Right atrium auricular region (tissue), 2 donors: ENCODE results near the gene EDEM3. TPM values are rescaled to one million over a fixed set of nuclear protein-coding genes. Genes with fewer than 3 reads are reported as not detected.

Experiments
- DNase-seq: peaks from one replicate; pipeline ENCODE4 v3.0.0-alpha.2; 2019; ENCODE audit warnings: low spot score
- H3K27ac ChIP-seq, 2 donors: fragments of 200-600 bp; sonication (generic); 1 replicate in 1 of 2; 2 replicates in 1 of 2; pipeline ENCODE4 v1.5.1; 2016 to 2019
- H3K27me3 ChIP-seq, 2 donors: fragments of 200-600 bp; sonication (generic); one replicate each; pipeline versions ENCODE4 v1.5.1 to v1.6.0; 2017 to 2019
- H3K36me3 ChIP-seq: fragments of 200-600 bp; sonication (generic); one replicate; pipeline ENCODE4 v1.5.1; 2016
- H3K4me1 ChIP-seq, 2 donors: fragments of 200-600 bp; sonication (generic); one replicate each; pipeline versions ENCODE4 v1.5.1 to v1.6.0; 2017 to 2019
- H3K4me3 ChIP-seq, 2 donors: fragments of 200-600 bp; sonication (generic); 1 replicate in 1 of 2; 2 replicates in 1 of 2; pipeline ENCODE4 v1.5.1; 2017 to 2019; ENCODE audit warnings: mild to moderate bottlenecking in 1 of 2, moderate library complexity in 1 of 2
- H3K9me3 ChIP-seq, 2 donors: fragments of 200-600 bp; sonication (generic); one replicate each; pipeline ENCODE4 v1.5.1; 2019
- total RNA-seq, 2 donors: library from RNA; depleted of rRNA; stranded (reverse); fragments of >200 nt; gene quantifications; one replicate each; pipeline ENCODE4 v1.1.0, GENCODE V29; 2016
- TF ChIP-seq, protein P1 (sequence below), 2 donors: fragments of 200-600 bp; sonication (generic); IDR thresholded peaks; one replicate each; pipeline ENCODE4 v1.5.1; 2019; ENCODE audit warnings: antibody characterized with exemption in 2 of 2

The EDEM3 gene
- total RNA-seq, 2 donors from 2014 or later: 18.1 to 30.0 TPM

DNA sequence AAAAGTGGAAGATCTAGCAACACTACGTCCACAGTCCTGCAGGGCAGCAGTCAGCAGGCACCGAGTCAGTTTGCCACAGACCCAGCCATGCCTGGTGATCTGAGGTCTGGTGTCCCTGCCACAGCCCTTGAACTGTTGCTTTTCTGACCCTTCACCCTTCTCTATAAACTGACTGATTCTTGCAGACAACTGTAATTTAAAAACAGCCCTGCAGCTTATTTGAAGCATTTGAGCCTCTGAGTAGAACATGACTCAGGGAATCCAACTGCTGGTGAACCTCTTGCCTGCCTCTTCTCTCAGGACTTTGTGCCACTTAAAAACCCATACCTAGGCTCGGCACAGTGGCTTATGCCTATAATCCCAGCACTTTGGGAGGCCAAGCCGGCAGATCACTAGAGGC, 107.2 kb downstream of the EDEM3 start:
- no peaks in the 10 kb centered on the region for H3K27me3 ChIP-seq
- no peak for DNase-seq
- no peaks in the 10 kb centered on the region for H3K36me3 ChIP-seq
- TF ChIP-seq, protein P1, sequence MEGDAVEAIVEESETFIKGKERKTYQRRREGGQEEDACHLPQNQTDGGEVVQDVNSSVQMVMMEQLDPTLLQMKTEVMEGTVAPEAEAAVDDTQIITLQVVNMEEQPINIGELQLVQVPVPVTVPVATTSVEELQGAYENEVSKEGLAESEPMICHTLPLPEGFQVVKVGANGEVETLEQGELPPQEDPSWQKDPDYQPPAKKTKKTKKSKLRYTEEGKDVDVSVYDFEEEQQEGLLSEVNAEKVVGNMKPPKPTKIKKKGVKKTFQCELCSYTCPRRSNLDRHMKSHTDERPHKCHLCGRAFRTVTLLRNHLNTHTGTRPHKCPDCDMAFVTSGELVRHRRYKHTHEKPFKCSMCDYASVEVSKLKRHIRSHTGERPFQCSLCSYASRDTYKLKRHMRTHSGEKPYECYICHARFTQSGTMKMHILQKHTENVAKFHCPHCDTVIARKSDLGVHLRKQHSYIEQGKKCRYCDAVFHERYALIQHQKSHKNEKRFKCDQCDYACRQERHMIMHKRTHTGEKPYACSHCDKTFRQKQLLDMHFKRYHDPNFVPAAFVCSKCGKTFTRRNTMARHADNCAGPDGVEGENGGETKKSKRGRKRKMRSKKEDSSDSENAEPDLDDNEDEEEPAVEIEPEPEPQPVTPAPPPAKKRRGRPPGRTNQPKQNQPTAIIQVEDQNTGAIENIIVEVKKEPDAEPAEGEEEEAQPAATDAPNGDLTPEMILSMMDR (IDR thresholded peaks at IDR 0.05): no peak
- peaks cover 0 to 5% of the 10 kb centered on the region in 2 donors for H3K9me3 ChIP-seq
- H3K4me1 ChIP-seq: peaks cover 0 to 35% of the 10 kb centered on the region in 2 donors
- H3K4me3 ChIP-seq: no peak overlapping the region
- no peak overlapping the region for H3K27ac ChIP-seq

DNA sequence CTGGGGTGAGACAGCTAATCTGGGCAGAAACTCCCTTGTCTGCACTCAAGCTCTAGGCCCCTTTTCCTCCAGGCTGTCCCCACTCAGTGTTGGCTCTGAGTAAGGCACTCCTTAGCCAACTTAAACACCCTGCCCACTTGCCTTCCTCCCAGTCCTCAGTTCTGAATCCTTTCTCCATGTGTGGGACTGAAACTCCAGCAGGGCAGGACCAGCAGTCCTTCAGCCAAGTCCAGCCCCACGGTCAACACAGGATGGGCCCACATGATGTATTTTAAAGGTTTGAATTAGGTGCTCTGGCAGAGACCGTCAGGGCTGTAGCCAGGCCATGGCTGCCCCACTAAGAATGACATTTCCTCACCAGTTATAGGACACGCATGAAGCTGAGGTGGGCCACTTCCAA, 107.8 kb downstream of the EDEM3 start:
- peaks cover 0 to 35% of the 10 kb centered on the region in 2 donors for H3K4me1 ChIP-seq
- H3K36me3 ChIP-seq: no peaks in the 10 kb centered on the region
- no peak overlapping the region for H3K27ac ChIP-seq
- TF ChIP-seq, protein P1 (IDR thresholded peaks at IDR 0.05): no peak
- H3K27me3 ChIP-seq: no peaks in the 10 kb centered on the region
- DNase-seq: no peak
- H3K9me3 ChIP-seq: no peaks in the 10 kb centered on the region
- no peak overlapping the region for H3K4me3 ChIP-seq

DNA sequence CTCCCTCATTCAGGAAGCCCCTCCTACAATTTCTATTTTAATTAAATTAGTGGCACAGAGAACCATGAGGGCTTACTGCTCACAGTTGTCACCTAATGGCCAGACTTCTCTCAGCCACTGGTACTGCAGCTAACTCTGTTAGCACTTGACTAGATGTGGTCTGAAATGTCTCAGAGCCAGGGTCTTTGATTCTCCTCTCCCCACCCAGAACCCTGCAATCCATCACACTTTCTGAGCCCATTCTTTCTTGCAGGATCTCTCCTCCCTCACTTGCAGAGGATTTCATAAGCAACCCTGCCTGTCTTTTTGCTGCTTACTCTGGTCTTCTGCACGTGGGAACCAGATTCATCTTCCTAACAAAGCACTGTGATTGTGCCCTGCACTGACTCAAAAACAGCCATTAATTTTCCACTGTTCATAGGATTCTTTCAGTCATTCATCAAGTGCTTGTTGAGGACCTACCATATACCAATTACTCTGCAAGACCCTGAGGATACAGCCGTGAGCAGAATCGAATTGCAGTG, 108.4 kb downstream of the EDEM3 start:
- Histone ChIP-seq H3K4me1 (peaks cover 0 to 35% of the 10 kb centered on the region in 2 donors), H3K9me3 (no peaks in the 10 kb centered on the region), H3K27ac (no peak overlapping the region), H3K27me3 (no peaks in the 10 kb centered on the region), H3K4me3 (no peak overlapping the region), H3K36me3 (no peaks in the 10 kb centered on the region)
- TF ChIP-seq, protein P1 (IDR thresholded peaks at IDR 0.05): no peak
- DNase-seq: no peak

DNA sequence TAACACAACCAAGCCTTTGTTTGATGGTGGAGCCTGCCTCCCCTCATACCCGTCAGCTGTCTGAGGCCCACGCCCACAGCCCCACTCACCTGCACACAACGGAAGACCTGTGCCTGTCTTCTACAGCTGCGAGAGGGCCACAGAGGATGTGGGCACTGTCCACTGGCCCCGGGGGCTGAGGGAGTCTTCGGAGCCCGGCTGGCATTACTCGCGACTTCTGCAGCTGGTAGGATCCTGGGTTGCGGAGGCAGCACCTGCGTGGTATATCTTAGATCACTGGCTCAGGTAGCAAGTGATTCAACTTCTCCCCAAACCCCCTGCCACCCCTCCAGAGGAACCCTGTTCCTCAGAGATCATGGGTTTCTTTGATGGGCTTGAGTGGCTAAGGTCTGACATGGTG, 109.9 kb downstream of the EDEM3 start:
- Histone ChIP-seq H3K36me3 (no peaks in the 10 kb centered on the region), H3K27ac (no peak overlapping the region), H3K27me3 (no peaks in the 10 kb centered on the region), H3K4me1 (peaks cover 0 to 29% of the 10 kb centered on the region in 2 donors), H3K4me3 (no peak overlapping the region), H3K9me3 (no peaks in the 10 kb centered on the region)
- DNase-seq: no peak
- TF ChIP-seq, protein P1 (IDR thresholded peaks at IDR 0.05): no peak

DNA sequence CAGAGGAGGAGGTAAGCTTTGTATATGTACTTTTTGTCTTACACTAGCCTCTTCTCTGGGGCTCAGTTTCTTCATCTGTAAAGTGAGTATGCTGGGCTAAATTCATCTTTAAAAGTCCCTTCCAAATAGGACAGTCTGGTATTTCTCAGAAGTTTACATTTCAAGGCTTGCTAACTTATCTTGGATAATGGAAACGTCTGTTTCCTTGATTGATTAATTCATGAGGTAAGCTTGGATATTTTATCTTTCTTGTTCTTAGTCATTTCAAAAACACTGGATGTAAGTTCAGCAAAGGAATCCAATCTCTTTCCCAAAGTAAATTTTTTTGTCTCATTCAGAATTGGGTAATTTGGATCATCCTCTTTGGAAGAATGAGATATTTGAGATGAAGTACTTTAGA, 111.0 kb downstream of the EDEM3 start:
- Histone ChIP-seq H3K4me1 (peaks cover 0 to 18% of the 10 kb centered on the region in 2 donors), H3K9me3 (no peaks in the 10 kb centered on the region), H3K27ac (no peak overlapping the region), H3K27me3 (no peaks in the 10 kb centered on the region), H3K36me3 (no peaks in the 10 kb centered on the region), H3K4me3 (no peak overlapping the region)
- TF ChIP-seq, protein P1 (IDR thresholded peaks at IDR 0.05): no peak
- no peak for DNase-seq

DNA sequence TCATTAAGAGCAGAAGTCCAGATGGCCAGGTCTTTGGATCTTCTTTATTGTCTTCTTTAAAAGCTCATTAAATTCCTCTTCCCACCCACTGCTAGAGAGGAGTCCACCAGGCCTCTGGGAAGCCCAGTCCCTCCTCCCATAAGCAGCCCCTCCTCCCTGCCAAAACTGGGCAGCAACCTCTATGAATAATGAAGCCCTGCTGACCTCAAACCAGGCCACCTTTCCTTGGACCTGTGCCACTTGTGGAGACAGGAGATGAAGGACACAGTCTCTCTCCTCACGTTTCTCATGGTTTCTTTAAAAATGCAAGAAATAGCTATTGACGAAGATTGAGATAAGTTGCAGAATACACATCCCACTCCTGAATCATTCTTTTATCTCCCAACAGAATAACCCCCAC, 112.8 kb downstream of the EDEM3 start:
- TF ChIP-seq, protein P1 (IDR thresholded peaks at IDR 0.05): no peak
- no peak for DNase-seq

More for the DNA sequence above, 112.8 kb downstream of the EDEM3 start:
- Histone ChIP-seq H3K9me3 (peaks cover 0 to 5% of the 10 kb centered on the region in 2 donors), H3K4me1 (peaks cover 0 to 4% of the 10 kb centered on the region in 2 donors), H3K36me3 (no peaks in the 10 kb centered on the region), H3K4me3 (no peak overlapping the region), H3K27me3 (no peaks in the 10 kb centered on the region), H3K27ac (no peak overlapping the region)
